Renal pelvis (tissue), 4 donors: ENCODE data around the gene GFRA4. TPM values are rescaled to one million over a fixed set of nuclear protein-coding genes. Genes with fewer than 3 reads are reported as not detected.
"Not testable (repeated sequence)": the region's sequence is repeated elsewhere in the genome, so short reads cannot be mapped to it uniquely, and the experiment has no call there.

Source experiments
- DNase-seq: peaks from one replicate; pipeline ENCODE4 v3.0.0-alpha.2; 2013
- polyA plus RNA-seq, 3 donors: library from polyadenylated mRNA; unstranded; fragments of 120-200 nt; gene quantifications; one replicate each; pipeline ENCODE4 v1.2.1, GENCODE V29; 2013; ENCODE audit not compliant: insufficient read length in 3 of 3

Gene GFRA4
- polyA plus RNA-seq, 3 donors = 0.16 to 0.23 (median 0.21) TPM

- no peak for DNase-seq
Observed at GRCh38 chr20:3622406-3622805, 40.8 kb downstream of the GFRA4 start.

- DNase-seq = no peak
Observed at GRCh38 chr20:3621111-3621510, 42.1 kb downstream of the GFRA4 start.

- DNase-seq = no peak
Observed at GRCh38 chr20:3616250-3616649, 46.9 kb downstream of the GFRA4 start.

DNA sequence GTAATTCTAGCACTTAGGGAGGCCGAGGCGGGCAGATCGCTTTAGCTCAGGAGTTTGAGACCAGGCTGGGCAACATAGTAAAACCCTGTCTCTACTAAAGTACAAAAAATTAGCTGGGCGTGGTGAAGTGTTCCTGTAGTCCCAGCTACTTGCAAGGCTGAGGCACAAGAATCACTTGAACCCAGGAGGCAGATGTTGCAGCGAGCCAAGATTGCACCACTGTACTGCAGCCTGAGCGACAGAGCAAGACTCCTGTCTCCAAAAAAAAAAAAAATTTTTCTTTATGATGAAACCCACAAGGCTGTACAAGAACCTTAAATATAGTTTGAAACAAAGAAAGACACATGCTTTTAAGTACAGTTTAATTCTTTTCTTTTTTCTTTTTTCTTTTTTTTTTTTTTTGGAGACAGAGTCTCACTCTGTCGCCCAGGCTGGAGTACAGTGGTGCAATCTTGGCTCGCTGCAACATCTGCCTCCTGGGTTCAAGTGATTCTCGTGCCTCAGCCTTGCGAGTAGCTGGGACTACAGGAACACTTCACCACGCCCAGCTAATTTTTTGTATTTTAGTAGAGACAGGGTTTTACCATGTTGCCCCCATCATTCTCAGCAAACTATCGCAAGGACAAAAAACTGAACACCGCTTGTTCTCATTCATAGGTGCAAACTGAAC is 47.9 kb downstream of the GFRA4 start:
- not testable (repeated sequence) for DNase-seq

DNA sequence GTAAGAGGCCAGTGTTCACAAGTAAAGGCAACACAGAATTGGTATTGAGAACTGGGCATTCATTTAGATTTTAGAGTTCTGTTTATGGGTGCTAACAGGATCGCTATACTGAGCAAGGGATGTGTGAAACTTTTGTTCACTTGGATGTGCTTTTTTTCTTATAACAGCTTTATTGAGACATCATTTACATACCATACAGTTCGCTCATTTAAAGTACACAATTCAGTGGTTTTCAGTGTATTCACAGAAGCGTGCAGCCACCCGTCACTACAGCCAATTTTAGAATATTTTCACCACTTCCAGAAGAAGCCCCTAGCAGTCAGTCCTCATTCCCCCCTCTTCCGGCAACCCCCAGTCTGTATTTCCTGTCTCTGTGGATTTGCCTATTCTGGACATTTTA is 48.7 kb downstream of the GFRA4 start:
- DNase-seq = no peak

- DNase-seq = no peak
Observed at GRCh38 chr20:3613821-3614440, 49.3 kb downstream of the GFRA4 start.

GRCh38 chr20:3612795-3613572 is 50.2 kb downstream of the GFRA4 start:
- no peak for DNase-seq

GRCh38 chr20:3611901-3612300 is 51.3 kb downstream of the GFRA4 start:
- no peak for DNase-seq

Other genes starting within 250 kb of the GFRA4 start
- gene ATRN, start 192.4 kb downstream of the GFRA4 start, polyA plus RNA-seq = 10 to 100 TPM; 47.6 to 56.7 (median 53.5) TPM
- 10 to 100 TPM in 2 of 3 donors, 1 to 10 TPM in 1; 6.3 to 13.3 (median 11.3) TPM for gene ADAM33, start 18.6 kb upstream of the GFRA4 start, polyA plus RNA-seq
- 1 to 10 TPM in 2 of 3 donors, under 1 TPM in 1; 0.96 to 1.4 (median 1.3) TPM for gene SIGLEC1, start 49.2 kb upstream of the GFRA4 start, polyA plus RNA-seq
- 10 to 100 TPM; 11.8 to 19.1 (median 15.7) TPM for gene HSPA12B, start 69.3 kb upstream of the GFRA4 start, polyA plus RNA-seq
- gene ADISSP, start 104.4 kb upstream of the GFRA4 start, polyA plus RNA-seq = 10 to 100 TPM; 22.4 to 29.3 (median 27.5) TPM
- 1 to 10 TPM; 2.2 to 3.2 (median 2.3) TPM for gene SPEF1, start 118.0 kb upstream of the GFRA4 start, polyA plus RNA-seq
- 10 to 100 TPM; 41.5 to 49.7 (median 48.4) TPM for gene CENPB, start 123.3 kb upstream of the GFRA4 start, polyA plus RNA-seq
- 10 to 100 TPM; 40.0 to 42.0 (median 41.5) TPM for gene CDC25B, start 132.9 kb upstream of the GFRA4 start, polyA plus RNA-seq
- 10 to 100 TPM in 2 of 3 donors, 1 to 10 TPM in 1; 9.8 to 12.5 (median 12.4) TPM for gene AP5S1, start 157.1 kb upstream of the GFRA4 start, polyA plus RNA-seq
- 10 to 100 TPM; 25.7 to 39.2 (median 33.5) TPM for gene MAVS, start 183.4 kb upstream of the GFRA4 start, polyA plus RNA-seq
- gene PANK2, start 226.0 kb upstream of the GFRA4 start, polyA plus RNA-seq = 10 to 100 TPM; 33.7 to 39.1 (median 35.9) TPM